Fibroblast of skin of right quadriceps (primary cell): ENCODE data around the gene ARHGAP40.

Source experiments
- DNase-seq: peaks from one replicate; pipeline ENCODE4 v3.0.0-alpha.2; 2013

ARHGAP40 gene

DNA sequence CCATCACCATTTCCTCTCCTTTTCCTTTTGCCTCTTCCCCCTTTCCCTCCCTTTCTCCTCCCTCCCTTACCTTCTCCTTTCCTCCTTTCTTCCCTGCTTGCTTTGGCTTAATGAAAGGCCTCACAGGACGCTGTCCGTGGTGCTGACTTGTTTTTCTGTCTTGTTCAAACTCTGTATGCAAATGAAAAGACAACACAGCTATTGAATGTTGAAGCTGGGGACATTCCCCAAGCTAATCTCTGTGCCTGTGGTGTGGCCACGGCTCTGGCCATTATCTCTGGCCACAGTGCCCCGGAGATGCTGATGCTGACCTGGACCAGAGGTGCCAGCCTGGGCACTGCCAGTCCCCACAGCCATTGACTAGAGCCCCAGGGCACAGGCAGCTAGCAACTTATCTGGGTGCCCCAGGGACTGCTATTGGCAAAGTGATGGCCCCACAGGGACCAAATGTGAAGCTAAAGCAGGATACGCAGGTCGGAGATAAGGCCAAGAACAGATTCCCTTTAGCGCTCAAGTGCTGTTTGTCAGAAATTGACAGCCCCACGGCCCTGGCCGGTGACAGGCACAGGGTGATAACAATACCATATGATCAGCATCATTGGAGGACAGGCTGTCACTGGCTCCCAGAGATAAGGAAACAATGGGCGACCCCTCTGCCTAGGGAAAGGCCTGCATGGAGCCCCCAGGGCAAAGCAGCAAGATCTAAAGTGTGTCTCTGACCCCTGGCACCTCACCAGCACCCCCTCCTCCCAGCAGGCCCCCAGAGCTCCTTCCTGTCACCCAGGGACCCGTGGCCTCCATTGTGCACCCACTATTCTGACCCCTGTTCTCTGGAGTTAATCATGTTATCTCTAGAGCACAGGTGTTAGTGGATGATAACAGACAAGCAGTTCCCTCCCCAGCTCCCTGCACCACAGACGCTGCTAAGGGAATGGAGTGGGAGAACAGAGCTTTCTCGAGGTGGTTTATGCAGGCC lies 91.1 kb downstream of the ARHGAP40 start:
- peak; percentile 54 for DNase-seq

GRCh38 chr20:38697306-38697705 lies 95.7 kb downstream of the ARHGAP40 start:
- DNase-seq = no peak

GRCh38 chr20:38698541-38698940 lies 96.9 kb downstream of the ARHGAP40 start:
- DNase-seq = no peak

GRCh38 chr20:38700141-38700540 lies 98.5 kb downstream of the ARHGAP40 start:
- no peak for DNase-seq
